Naive thymus-derived CD4-positive, alpha-beta T cell (primary cell): ENCODE results near the gene FBXL20. TPM values are rescaled to one million over a fixed set of nuclear protein-coding genes. Genes with fewer than 3 reads are reported as not detected.
"Not testable (repeated sequence)": the region's sequence is repeated elsewhere in the genome, so short reads cannot be mapped to it uniquely, and the experiment has no call there.

ENCODE experiments used
- ATAC-seq: fragments of 150-1000 bp; cut with Tn5 transposase; 2 replicates; pipeline ENCODE4 v1.10.0; 2021; ENCODE audit warnings: mild to moderate bottlenecking, moderate library complexity
- CTCF ChIA-PET: fragments of 350-600 bp; sonication (Branson Sonifier 250); formaldehyde crosslinking; loops from one replicate; lab custom pipeline; 2021; ENCODE audit warnings: antibody characterized with exemption; lab: Charles Lee
- POLR2A ChIA-PET: fragments of 350-600 bp; sonication (Branson Sonifier 250); formaldehyde crosslinking; loops from one replicate; lab custom pipeline; 2021; ENCODE audit warnings: antibody characterized with exemption, inconsistent platforms; lab: Charles Lee
- DNase-seq, 9 donors: peaks; one replicate each; pipeline versions ENCODE4 v3.0.0 to v3.0.0-alpha.2; 2020 to 2022; ENCODE audit warnings: mixed read lengths in 1 of 9
- H3K27ac ChIP-seq: one replicate; pipeline ENCODE4 v1.7.0; 2013; ENCODE audit warnings: mild to moderate bottlenecking, low read depth, low read length, moderate library complexity
- H3K27me3 ChIP-seq, 2 donors: one replicate each; pipeline ENCODE4 v1.7.0; 2013; ENCODE audit warnings: low read length in 2 of 2, mild to moderate bottlenecking in 2 of 2, moderate library complexity in 2 of 2; ENCODE audit not compliant: control insufficient read depth in 2 of 2, insufficient read depth in 2 of 2
- H3K36me3 ChIP-seq, 3 experiments: 1 replicate in 2 of 3; 2 replicates in 1 of 3; pipeline ENCODE4 v1.7.0; 2013; ENCODE audit warnings: low read length in 3 of 3, mild to moderate bottlenecking in 3 of 3, moderate library complexity in 1 of 3; ENCODE audit not compliant: insufficient read depth in 3 of 3, control insufficient read depth in 2 of 3
- H3K4me1 ChIP-seq, 2 donors: one replicate each; pipeline ENCODE4 v1.7.0; 2013; ENCODE audit warnings: low read length in 2 of 2, mild to moderate bottlenecking in 2 of 2, moderate library complexity in 1 of 2; ENCODE audit not compliant: control insufficient read depth in 2 of 2, insufficient read depth in 2 of 2
- H3K4me3 ChIP-seq: 2 replicates; pipeline ENCODE4 v1.7.0; 2013; ENCODE audit warnings: mild to moderate bottlenecking, low read length
- H3K9me3 ChIP-seq, 3 experiments: 1 replicate in 2 of 3; 2 replicates in 1 of 3; pipeline ENCODE4 v1.7.0; 2013; ENCODE audit warnings: low read length in 3 of 3; ENCODE audit not compliant: control insufficient read depth in 2 of 3
- H3K27ac Mint-ChIP-seq, 9 donors: one replicate each; pipeline ENCODE4 v1.8.0; 2020 to 2022; ENCODE audit warnings: mixed read lengths in 9 of 9, mild to moderate bottlenecking in 8 of 9, moderate library complexity in 5 of 9, inconsistent platforms in 2 of 9
- H3K27me3 Mint-ChIP-seq, 5 donors: one replicate each; pipeline ENCODE4 v1.8.0; 2021 to 2022; ENCODE audit warnings: mixed read lengths in 5 of 5, mild to moderate bottlenecking in 1 of 5
- H3K36me3 Mint-ChIP-seq, 5 donors: one replicate each; pipeline ENCODE4 v1.8.0; 2020 to 2022; ENCODE audit warnings: mixed read lengths in 5 of 5, mild to moderate bottlenecking in 3 of 5, inconsistent platforms in 1 of 5
- H3K4me1 Mint-ChIP-seq, 7 donors: one replicate each; pipeline ENCODE4 v1.8.0; 2020 to 2022; ENCODE audit warnings: mixed read lengths in 7 of 7, mild to moderate bottlenecking in 3 of 7, inconsistent platforms in 1 of 7
- H3K4me3 Mint-ChIP-seq, 10 donors: one replicate each; pipeline ENCODE4 v1.8.0; 2020 to 2022; ENCODE audit warnings: mild to moderate bottlenecking in 10 of 10, mixed read lengths in 10 of 10, moderate library complexity in 6 of 10, inconsistent platforms in 2 of 10
- H3K9me3 Mint-ChIP-seq, 11 donors: one replicate each; pipeline ENCODE4 v1.8.0; 2020 to 2022; ENCODE audit warnings: mixed read lengths in 11 of 11, mild to moderate bottlenecking in 4 of 11, inconsistent platforms in 1 of 11, moderate library complexity in 1 of 11
- intact Hi-C, 2 donors: fragments of 100-400 bp; cut with micrococcal nuclease; formaldehyde crosslinking; loops; one replicate each; pipeline ENCODE4 v1.15.1; 2023
- polyA plus RNA-seq, 2 donors: library from polyadenylated mRNA; unstranded; fragments of 300-500 nt; fragmentation: Illumina TruSeq; gene quantifications; one replicate each; pipeline ENCODE4 v1.2.3, GENCODE V29; 2021
- total RNA-seq, 6 experiments: library from RNA in 5 of 6; stranded (reverse) in 5 of 6; gene quantifications; 1 replicate in 5 of 6; 2 replicates in 1 of 6; pipeline ENCODE4 v1.2.3 and lab custom pipeline; 2021 to 2026

The FBXL20 gene
- total and polyA plus RNA-seq, 7 experiments from 2014 or later: 3.8 to 35.0 (median 21.9) TPM

DNA sequence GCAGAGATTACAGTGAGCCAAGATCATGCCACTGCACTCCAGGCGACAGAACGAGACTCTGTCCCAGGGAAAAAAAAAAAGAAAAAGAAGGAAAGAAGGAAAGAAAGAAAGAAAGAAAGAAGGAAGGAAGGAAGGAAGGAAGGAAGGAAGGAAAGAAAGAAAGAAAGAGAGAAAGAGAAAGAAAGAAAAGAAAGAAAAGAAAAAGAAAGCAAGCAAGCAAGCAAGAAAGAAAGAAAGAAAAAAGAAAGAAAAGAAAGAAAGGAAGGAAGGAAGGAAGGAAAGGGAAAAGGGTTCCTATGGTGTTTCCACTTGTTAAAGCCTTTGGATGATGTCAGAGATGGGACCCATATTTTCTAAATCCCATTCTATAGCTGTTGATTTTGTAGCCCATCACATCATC lies 38.4 kb upstream of the FBXL20 start:
- H3K4me3 ChIP-seq, H3K4me1 ChIP-seq, H3K9me3 ChIP-seq, H3K27me3 ChIP-seq, DNase-seq, H3K4me3 Mint-ChIP-seq, CTCF ChIA-PET, H3K27ac ChIP-seq, H3K27ac Mint-ChIP-seq, ATAC-seq, H3K27me3 Mint-ChIP-seq, H3K9me3 Mint-ChIP-seq: not testable (repeated sequence)
- H3K36me3 Mint-ChIP-seq: peaks cover 0 to 45% (median 28%) of the 10 kb centered on the region in 5 donors
- POLR2A ChIA-PET: interaction anchor here (0.6 kb wide), 1 partner anchor 11 kb away, joined by 6 read pairs; the partner anchor contains the start of gene MED1
- intact Hi-C loops: loop anchor here in 1 of 2 donors (5.0 kb wide), 1 partner anchor 52 kb away; no protein-coding TSS in a partner anchor
- peaks cover 6 to 78% (median 8%) of the 10 kb centered on the region in 3 experiments for H3K36me3 ChIP-seq
- peaks cover 3 to 12% (median 8%) of the 10 kb centered on the region in 7 donors for H3K4me1 Mint-ChIP-seq

DNA sequence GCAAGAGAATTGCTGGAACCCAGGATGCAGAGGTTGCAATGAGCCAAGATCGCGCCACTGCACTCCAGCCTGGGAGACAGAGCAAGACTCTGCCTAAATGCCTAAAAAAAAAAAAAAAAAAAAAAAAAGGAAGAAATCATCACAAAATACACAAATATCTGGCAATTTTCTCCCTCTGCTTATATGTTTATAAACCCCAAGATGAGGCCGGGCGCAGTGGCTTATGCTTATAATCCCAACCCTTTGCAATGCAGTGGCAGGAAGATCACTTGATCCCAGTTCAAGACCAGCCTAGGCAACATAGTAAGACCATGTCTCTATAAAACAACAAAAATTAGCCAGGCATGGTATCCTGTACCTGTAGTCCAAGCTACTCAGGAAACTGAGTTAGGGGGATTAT lies 28.2 kb upstream of the FBXL20 start:
- CTCF ChIA-PET: interaction anchor here (0.6 kb wide), 1 partner anchor 118 kb away, joined by 3 read pairs; no protein-coding TSS in a partner anchor

DNA sequence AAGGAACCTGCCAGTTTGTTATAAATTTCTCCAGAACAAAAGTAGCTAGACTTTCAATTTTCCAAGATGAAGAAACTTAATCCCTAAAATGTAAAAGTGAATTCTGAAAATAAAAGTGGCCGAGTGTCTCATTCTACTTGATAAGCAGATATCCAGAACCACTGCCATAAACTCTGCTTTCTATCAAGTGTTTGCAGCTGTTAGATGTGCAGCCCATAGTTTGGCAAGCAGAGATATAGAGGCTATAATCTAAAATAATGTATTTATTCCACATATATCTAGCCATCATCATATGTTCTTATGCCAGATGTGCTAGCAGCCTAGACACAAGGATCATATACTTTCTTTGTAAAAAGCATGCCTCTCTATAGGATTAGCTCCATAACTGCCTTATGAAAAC lies 14.7 kb upstream of the FBXL20 start:
- Histone ChIP-seq H3K9me3 (no peaks in the 10 kb centered on the region), H3K36me3 (peaks cover 3 to 65% (median 7%) of the 10 kb centered on the region in 3 experiments), H3K27me3 (no peaks in the 10 kb centered on the region), H3K4me1 (no peaks in the 10 kb centered on the region), H3K27ac (no peak overlapping the region), H3K4me3 (no peak overlapping the region)
- H3K4me3 Mint-ChIP-seq: no peak overlapping the region
- DNase-seq (no peak), ATAC-seq (no peak)
- H3K27me3 Mint-ChIP-seq: no peaks in the 10 kb centered on the region
- CTCF ChIA-PET: no interaction called here
- H3K4me1 Mint-ChIP-seq: no peaks in the 10 kb centered on the region
- POLR2A ChIA-PET: no interaction called here
- H3K36me3 Mint-ChIP-seq: peaks cover 10 to 23% (median 14%) of the 10 kb centered on the region in 5 donors
- H3K27ac Mint-ChIP-seq: no peak overlapping the region
- H3K9me3 Mint-ChIP-seq: no peaks in the 10 kb centered on the region
- intact Hi-C loops: no loop called here

More for the DNA sequence above, 28.2 kb upstream of the FBXL20 start:
- H3K27me3 ChIP-seq: no peaks in the 10 kb centered on the region
- Mint-ChIP-seq H3K9me3 (no peaks in the 10 kb centered on the region), H3K27me3 (no peaks in the 10 kb centered on the region), H3K4me3 (no peak overlapping the region), H3K4me1 (no peaks in the 10 kb centered on the region), H3K36me3 (peaks cover 3 to 28% (median 13%) of the 10 kb centered on the region in 5 donors), H3K27ac (no peak overlapping the region)
- H3K4me3 ChIP-seq: no peak overlapping the region
- H3K4me1 ChIP-seq: no peaks in the 10 kb centered on the region
- POLR2A ChIA-PET: no interaction called here
- intact Hi-C loops: no loop called here
- DNase-seq (no peak), ATAC-seq (no peak)
- peaks cover 10 to 78% (median 11%) of the 10 kb centered on the region in 3 experiments for H3K36me3 ChIP-seq
- no peaks in the 10 kb centered on the region for H3K9me3 ChIP-seq
- H3K27ac ChIP-seq: no peak overlapping the region

GRCh38 chr17:39410279-39410678 lies 8.9 kb upstream of the FBXL20 start:
- peaks cover 17 to 36% (median 26%) of the 10 kb centered on the region in 5 donors for H3K36me3 Mint-ChIP-seq
- H3K27me3 Mint-ChIP-seq: no peaks in the 10 kb centered on the region
- H3K9me3 ChIP-seq: no peaks in the 10 kb centered on the region
- ChIA-PET POLR2A (interaction anchor here (1.2 kb wide), 1 partner anchor 10 kb away, joined by 3 read pairs; the partner anchor contains the start of gene FBXL20), CTCF (interaction anchor here (0.7 to 1.0 kb wide), 2 partner anchors 78 to 541 kb away, joined by 3 read pairs; no protein-coding TSS in a partner anchor)
- no peaks in the 10 kb centered on the region for H3K4me1 ChIP-seq
- no peak overlapping the region for H3K4me3 Mint-ChIP-seq
- H3K4me1 Mint-ChIP-seq: peaks cover 4 to 11% (median 5%) of the 10 kb centered on the region in 7 donors
- H3K9me3 Mint-ChIP-seq: no peaks in the 10 kb centered on the region
- intact Hi-C loops: no loop called here
- H3K27ac ChIP-seq: no peak overlapping the region
- no peak overlapping the region for H3K27ac Mint-ChIP-seq
- DNase-seq (no peak), ATAC-seq (no peak)
- H3K4me3 ChIP-seq: no peak overlapping the region
- no peaks in the 10 kb centered on the region for H3K27me3 ChIP-seq
- peaks cover 13 to 70% (median 15%) of the 10 kb centered on the region in 3 experiments for H3K36me3 ChIP-seq

- no peak overlapping the region for H3K27ac ChIP-seq
- no peaks in the 10 kb centered on the region for H3K4me1 ChIP-seq
- DNase-seq (no peak), ATAC-seq (no peak)
- H3K27ac Mint-ChIP-seq: peak overlapping the region in 1 of 9 donors; percentile 22
- H3K9me3 Mint-ChIP-seq: no peaks in the 10 kb centered on the region
- H3K27me3 ChIP-seq: no peaks in the 10 kb centered on the region
- no peaks in the 10 kb centered on the region for H3K9me3 ChIP-seq
- intact Hi-C loops: loop anchor here in 1 of 2 donors (10.0 kb wide), 1 partner anchor 326 kb away; the partner anchor contains the start of genes GRB7 and MIEN1
- peaks cover 13 to 56% (median 15%) of the 10 kb centered on the region in 3 experiments for H3K36me3 ChIP-seq
- ChIA-PET POLR2A (no interaction called here), CTCF (no interaction called here)
- H3K4me3 ChIP-seq: no peak overlapping the region
- H3K4me1 Mint-ChIP-seq: peaks cover 4 to 25% (median 8%) of the 10 kb centered on the region in 7 donors
- peaks cover 13 to 30% (median 22%) of the 10 kb centered on the region in 5 donors for H3K36me3 Mint-ChIP-seq
- no peaks in the 10 kb centered on the region for H3K27me3 Mint-ChIP-seq
- H3K4me3 Mint-ChIP-seq: no peak overlapping the region
Measured at GRCh38 chr17:39408360-39408759, 6.9 kb upstream of the FBXL20 start.

DNA sequence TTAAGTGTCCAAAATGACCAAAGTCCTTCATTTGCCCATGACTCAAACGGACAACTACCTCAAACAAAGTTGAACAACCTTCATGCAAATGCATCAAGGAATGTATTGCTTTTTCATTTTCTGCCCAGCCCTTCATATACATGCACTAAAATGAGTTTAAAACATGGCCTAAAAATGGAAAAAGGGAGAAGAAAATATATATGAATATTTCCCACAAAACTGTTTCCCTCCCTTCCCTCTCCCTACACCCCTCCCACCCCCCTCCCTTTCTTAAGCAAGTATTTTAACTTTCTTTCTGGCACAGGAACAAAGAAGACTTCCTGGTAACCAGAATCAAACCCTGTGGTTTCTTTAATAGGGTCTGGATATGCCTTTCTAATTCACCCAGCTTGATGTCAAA lies 5.5 kb upstream of the FBXL20 start:
- Mint-ChIP-seq H3K4me3 (no peak overlapping the region), H3K4me1 (peaks cover 6 to 30% (median 12%) of the 10 kb centered on the region in 7 donors), H3K27ac (peak overlapping the region in 2 of 9 donors; percentile 6 to 11), H3K36me3 (peaks cover 13 to 30% (median 20%) of the 10 kb centered on the region in 5 donors), H3K9me3 (peaks cover 0 to under 1% (median 0%) of the 10 kb centered on the region in 11 donors), H3K27me3 (no peaks in the 10 kb centered on the region)
- no peak overlapping the region for H3K27ac ChIP-seq
- H3K4me1 ChIP-seq: no peaks in the 10 kb centered on the region
- ChIA-PET POLR2A (no interaction called here), CTCF (no interaction called here)
- ATAC-seq: no peak
- peaks cover 13 to 53% (median 15%) of the 10 kb centered on the region in 3 experiments for H3K36me3 ChIP-seq
- H3K9me3 ChIP-seq: no peaks in the 10 kb centered on the region
- H3K27me3 ChIP-seq: no peaks in the 10 kb centered on the region
- no peak for DNase-seq
- H3K4me3 ChIP-seq: no peak overlapping the region
- intact Hi-C loops: loop anchor here in 1 of 2 donors (10.0 kb wide), 1 partner anchor 328 kb away; the partner anchor contains the start of genes GRB7 and MIEN1
